HG03025 (cell line): ENCODE results near the gene RPTOR.
"Not testable (repeated sequence)": the region's sequence is repeated elsewhere in the genome, so short reads cannot be mapped to it uniquely, and the experiment has no call there.

ENCODE experiments used
- ATAC-seq: cut with Tn5 transposase; IDR thresholded peaks from one replicate; pipeline ENCODE4 v1.9.1; 2021; ENCODE audit warnings: mild to moderate bottlenecking, moderate library complexity; ENCODE audit not compliant: unreplicated experiment, low FRiP score

The RPTOR gene

DNA sequence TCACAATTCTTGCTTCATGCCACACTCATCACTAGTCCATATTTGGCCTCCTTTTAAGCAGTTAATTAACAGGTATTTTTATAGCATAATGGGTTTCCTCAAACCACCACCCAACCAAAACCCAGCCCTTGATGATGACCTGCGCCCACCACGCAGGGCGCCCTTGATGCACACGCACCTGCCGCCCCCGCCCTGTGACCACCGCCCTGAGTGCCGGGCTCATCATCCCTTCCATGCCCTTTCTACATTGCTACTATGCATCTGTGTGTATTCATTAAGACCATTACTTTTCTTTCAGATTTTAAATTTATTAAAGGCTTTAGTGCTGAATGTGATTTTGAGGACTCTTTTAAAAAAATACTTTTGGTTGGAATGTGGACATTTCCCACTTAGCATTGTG lies 242.2 kb downstream of the RPTOR start:
- ATAC-seq = no peak

GRCh38 chr17:80787881-80788280 lies 243.2 kb downstream of the RPTOR start:
- no peak for ATAC-seq

DNA sequence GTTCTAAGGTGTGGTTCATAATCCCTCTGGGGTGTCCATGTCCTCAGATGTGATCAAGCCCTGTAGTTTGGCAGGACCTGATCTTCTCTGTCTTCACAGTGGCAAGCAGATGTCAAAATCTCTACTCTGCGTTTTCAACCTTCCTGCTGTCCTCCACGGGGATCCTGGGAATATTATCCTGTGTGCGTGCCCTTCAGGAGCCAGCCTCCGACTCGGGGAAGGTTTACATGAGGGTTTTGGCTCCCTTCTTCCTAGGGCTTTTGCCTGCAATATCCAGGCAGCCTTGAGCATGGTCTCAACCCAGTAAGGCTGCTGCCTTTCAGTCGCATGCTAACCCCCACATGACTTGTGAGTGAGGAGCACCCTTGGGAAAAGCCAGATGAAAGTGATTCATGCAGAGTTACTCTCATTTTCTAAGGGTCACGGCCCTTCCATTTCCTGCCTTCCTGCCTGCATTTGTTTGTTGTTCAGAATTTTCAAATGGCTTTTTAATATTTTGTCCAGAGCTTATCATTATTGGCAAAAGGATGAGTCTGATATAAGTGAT lies 244.8 kb downstream of the RPTOR start:
- ATAC-seq = no peak

- no peak for ATAC-seq
Observed at GRCh38 chr17:80790021-80790765, 245.6 kb downstream of the RPTOR start.

- no peak for ATAC-seq
Observed at GRCh38 chr17:80790981-80791742, 246.5 kb downstream of the RPTOR start.

GRCh38 chr17:80791758-80792284 lies 247.2 kb downstream of the RPTOR start:
- no peak for ATAC-seq

- no peak for ATAC-seq
Observed at GRCh38 chr17:80792373-80792781, 247.7 kb downstream of the RPTOR start.

DNA sequence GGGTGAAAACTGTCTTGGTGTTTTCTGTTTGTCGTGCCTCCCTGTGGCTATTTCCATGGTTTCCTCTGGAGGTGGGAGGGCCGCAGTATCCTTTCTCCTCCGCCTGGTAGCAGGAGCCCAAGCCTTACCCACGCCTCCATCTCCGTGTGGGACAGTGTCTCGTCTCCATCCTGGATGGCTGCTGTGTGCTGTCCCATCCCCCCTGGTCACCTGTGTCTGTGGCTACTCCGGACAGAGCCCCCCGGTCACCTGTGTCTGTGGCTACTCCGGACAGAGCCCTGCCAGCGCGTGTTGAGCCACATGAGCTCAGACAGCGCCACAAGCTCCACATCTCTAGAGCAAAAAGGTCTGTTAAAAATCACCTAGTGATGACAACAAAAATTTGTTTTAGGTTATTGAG lies 248.8 kb downstream of the RPTOR start:
- no peak for ATAC-seq

DNA sequence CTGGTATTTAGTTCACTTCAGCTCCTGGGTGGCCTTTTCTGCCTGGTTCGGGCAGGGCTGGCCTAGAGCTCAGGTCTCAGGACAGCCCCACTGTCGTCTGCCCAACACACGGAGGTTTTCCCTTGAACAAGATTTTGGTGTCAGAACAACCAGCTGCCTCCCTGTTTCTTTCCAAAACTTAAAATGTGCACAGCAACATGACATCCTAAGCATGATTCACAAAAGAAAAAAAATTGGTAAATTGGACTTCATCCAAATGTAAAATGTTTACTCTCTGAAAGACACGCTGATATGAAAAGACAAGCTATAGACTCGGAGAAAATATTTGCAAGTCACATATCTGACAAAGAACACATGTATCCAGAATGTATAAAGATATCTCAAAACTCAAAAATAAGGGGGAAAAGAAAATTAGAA lies 249.2 kb downstream of the RPTOR start:
- no peak for ATAC-seq

GRCh38 chr17:80794281-80795089 lies 249.8 kb downstream of the RPTOR start:
- no peak for ATAC-seq

DNA sequence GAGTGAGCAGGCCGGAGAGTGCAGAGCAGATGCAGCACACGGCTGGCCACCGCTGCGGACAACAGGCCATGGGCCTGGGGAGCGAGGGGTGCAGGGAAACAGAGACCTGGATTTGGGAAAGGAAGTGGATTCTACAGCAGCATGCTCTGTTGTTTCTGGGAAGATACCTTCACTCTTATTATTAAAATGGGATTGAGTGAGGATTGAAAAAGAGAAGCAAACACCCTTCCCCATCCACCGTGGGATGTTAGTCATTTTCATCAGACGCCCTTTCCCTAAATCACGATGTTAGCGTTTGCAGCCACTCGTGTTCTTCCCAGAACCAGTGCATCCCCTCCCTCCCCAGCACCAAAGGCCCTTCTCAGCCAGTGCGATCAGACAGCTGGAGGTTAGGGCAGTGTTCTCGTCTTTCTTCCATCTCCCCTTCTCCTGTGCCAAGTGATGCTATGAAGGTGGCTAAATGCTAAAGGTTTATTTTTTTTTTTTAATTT lies 250.5 kb downstream of the RPTOR start:
- ATAC-seq = no peak

GRCh38 chr17:80795754-80796153 lies 251.1 kb downstream of the RPTOR start:
- ATAC-seq = no peak

DNA sequence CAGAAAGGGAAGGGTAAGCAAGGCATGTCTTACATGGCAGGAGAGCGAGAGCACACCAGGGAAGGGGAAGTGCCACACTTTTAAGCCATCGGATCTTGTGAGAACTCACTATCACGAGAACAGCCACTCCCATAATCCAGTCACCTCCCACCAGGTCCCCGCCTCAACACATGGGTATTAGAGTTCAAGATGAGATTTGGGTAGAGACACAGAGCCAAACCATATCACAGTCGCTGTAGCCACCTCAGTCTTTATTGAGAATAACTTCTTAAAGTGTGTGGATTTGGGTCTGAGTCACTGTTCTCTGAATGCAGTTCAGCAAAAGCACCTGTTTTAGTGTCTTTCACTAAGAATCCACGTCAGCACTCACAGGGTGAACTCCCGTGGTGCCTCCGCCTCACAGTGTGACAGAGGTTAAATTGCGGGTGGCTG lies 251.8 kb downstream of the RPTOR start:
- no peak for ATAC-seq

DNA sequence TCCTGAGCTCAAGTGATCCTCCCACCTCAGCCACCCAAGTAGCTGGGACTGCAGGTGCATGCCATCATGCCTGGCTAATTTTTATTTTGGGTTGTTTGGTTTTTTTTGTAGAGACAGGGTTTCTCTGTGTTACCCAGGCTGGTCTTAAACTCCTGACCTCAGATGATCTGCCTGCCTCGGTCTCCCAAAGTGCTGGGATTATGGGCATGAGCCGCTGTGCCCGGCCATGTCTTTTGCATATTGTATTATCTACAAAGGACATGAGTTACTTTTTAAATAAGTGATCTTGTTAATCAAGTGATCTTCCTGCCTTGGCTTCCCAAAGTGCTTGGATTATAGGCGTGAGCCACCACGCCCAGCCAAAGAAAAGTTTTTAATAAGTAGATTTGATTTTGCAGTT lies 252.6 kb downstream of the RPTOR start:
- ATAC-seq = not testable (repeated sequence)

GRCh38 chr17:80797741-80798594 lies 253.3 kb downstream of the RPTOR start:
- no peak for ATAC-seq

DNA sequence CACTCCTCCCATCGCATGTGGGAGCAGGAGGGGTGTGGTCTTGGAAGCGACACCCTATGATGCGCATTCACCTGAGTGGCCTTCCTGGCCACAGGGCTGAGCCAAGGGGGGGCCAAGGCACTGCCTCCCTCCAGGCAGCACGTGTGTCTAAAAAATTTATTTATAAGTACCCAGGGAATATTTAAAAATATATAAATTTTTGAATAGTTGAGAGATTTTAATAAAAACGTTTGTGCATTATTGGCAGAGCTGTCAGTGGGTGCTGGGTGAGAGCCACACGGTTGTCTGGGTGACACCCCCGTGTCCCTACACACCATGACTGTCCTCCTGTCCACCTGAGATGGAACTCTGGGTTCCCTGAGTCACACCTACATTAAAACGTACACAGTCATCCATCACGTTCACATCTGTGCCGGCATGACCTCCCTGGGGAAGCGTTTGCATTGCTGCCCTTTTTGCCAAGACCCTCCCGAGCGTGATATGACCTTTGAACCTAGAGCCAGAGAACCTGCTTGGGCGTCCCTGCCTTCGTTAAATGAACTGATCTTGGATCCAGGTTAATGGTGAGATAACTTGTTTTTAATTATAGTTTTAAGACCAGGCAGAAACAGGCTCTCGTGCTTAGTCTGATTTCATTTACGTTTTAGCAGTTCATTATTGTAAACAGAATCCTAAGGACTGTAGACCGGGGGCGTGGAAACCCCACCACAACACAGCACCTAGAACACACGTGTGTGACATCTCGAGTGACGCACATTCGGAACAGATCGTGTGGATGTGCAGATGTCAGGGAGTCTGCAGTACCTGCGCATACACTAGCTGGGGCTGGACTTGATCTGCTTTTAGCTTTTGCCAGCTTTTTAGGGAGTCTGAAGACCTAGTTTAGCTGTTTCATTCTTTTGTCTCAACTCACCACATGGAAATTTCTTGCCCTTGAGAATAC lies 254.2 kb downstream of the RPTOR start:
- no peak for ATAC-seq

- ATAC-seq = no peak
Observed at GRCh38 chr17:80799538-80800480, 255.2 kb downstream of the RPTOR start.
